Measurements from ENCODE around the gene MARK2.

MARK2 gene

DNA sequence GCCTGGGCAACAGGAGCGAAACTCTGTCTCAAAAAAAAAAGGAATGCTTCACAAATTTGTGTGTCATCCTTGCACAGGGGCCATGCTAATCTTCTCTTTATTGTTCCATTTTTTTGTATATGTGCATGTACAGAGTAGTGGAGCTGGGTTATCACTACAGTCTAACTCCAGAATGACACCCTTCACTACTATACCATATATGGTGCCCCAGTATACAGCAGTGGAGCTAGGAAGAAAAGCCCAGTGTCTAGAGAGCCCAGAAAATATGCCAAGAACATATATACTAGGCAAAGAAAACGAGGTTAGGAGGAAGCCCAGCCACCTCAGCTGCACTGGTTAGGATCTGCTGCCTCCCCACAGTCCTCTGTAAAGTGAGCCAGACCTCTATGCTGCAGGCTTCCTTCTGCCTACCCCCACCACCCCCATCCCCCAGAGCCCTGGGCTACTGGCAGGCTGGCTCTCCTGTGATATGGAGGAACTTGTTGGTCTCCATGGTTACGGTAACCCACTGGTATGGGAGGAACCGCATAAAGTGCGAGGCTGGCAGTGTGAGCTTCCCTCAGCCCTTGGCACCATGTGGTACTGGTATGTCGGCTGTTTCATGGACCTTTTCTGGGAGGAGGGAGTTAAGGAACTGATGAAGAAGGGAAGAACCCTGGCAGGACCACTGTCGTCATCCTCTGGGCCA lies 43.8 kb downstream of the MARK2 start:
- no peak for DNase-seq (ENCODE audit: low spot score)

GRCh38 chr11:63883791-63884190 lies 44.9 kb downstream of the MARK2 start:
- no peak for DNase-seq (ENCODE audit: low spot score)

DNA sequence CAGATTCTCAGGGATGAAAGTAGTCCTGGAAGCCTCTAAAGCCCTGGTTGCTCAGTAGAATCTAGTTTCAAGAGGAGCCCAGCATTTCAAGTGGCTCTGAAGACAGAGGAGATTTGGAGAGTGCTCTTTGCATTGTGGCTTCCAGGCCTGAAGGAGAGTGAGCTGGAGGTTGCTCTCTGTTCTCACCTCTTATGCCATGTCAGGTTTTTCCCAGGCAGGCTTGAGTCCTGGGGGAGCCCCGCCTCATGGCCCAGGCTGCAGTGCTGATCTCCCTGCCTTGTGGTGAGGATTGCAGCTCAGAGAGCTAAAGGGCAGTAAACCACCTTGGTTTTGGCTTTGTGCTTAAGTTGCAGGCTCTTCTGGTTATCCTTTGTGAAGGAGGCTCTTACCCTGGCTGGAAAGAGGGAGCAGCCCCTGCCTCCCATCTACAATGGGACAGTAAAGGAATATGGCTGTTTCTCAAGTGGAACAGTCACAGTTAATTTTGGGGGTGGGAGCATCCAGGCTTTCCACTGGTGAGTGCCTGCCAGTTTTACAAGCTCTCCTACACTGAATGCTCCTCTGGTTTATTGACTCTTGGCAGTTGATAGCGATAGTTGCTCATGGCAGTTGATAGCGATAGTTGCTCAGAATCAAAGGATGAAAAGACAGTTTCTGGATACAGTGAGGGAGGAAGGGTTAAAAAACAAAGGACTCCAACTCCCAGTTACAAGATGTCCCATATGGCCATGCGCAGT lies 45.5 kb downstream of the MARK2 start:
- DNase-seq (ENCODE audit: low spot score): no peak

GRCh38 chr11:63887386-63887999 lies 48.6 kb downstream of the MARK2 start:
- DNase-seq (ENCODE audit: low spot score): no peak

DNA sequence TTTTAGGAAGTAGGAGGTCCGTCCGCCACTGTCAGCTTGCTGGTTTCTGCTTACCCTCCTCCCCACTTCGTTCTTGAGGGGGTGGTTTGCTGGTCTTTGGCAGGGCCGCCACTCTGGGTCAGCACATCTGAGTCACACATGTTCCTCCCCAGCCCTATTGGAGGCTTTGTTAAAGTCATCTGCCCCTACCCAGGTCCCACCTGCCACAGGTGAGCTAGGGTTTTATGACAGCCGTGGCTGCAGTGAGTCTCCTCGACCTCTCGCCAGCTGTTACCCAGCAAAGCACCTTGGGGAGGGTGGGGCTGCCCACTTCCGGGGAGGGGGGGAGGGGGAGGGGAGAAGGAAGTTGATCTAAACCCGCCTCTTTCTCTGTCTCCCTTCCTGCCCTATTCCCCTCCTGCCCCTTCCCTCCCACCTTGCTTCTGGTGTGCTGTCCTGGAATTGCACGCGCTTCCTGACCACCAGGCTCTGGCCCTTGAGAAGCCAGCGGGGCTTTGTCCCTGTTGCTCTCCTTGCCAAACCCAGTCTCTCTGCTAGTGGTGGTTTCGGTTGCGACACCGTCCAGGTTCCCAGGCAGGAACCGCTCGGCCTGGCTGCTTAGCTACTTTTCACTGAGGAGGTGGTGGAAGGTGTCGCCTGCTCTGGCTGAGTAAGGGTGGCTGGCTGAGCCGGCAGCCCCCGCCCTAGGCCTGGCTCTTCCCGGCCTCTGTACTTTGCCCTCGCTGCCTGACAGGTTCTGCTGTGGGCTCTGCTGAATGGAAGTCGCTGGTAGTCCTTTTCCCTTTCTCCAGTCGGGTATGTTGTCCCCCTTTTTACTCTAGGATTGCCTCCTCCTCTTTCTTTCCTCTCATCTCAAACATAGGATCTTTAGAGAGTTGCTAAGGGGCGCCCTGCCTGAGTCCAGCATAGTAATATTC lies 49.5 kb downstream of the MARK2 start:
- DNase-seq (ENCODE audit: low spot score): peak; percentile 87

GRCh38 chr11:63889344-63889743 lies 50.4 kb downstream of the MARK2 start:
- DNase-seq (ENCODE audit: low spot score): peak; percentile 28

GRCh38 chr11:63890368-63890767 lies 51.5 kb downstream of the MARK2 start:
- DNase-seq (ENCODE audit: low spot score): no peak

- DNase-seq (ENCODE audit: low spot score): no peak
Measured at GRCh38 chr11:63892228-63892627, 53.3 kb downstream of the MARK2 start.

DNA sequence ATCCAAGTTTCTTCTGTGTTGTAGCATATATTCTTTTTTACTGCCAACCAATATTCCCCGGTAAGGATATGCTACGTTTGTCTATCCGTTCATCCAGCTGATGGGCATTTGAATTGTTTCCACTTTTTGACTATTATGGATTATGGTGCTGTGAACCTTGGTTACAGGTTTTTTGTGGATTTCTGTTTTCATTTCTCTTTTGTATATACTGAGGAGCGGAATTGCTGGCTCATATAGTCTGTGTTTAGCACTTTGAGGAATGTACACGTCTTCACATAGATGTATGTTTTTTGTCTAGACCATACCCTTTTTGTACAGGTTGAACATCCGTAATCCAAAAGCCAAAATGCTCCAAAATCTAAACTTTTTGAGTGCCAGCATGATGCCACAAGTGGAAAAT lies 54.4 kb downstream of the MARK2 start:
- DNase-seq (ENCODE audit: low spot score): no peak

- DNase-seq (ENCODE audit: low spot score): no peak
Measured at GRCh38 chr11:63896071-63896470, 57.2 kb downstream of the MARK2 start.

DNA sequence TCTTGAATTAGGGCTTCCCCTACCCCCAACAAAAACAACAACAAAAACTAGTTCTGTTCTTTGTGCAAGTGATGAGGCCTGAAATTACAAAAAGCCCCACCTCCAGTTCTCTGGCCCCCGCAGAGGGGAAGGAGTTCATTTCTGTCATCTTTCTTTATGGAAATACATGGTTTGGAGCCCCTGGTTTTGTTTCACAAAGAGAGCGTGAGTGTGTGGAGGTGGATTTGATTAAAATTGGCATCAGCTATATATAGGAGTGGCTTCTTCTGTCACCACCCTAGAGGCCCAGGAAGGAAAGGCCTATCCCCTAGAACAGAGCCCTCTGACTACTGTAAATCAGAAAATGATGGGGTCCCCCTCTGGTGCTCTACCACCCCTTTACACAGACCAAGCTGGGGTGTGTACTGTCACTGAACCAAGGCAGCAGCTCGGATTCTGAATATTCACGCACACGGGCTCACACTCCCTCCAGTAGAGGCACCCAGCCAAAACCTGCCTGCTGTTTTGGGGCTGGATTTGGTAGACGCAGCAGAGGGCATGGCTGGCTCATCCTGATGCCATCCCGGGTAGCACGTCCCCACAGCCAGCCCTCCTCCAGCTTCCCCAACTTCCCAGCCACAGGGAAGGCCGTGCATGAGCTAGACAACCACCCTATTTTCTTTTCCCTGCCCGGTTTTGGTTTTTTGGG lies 58.7 kb downstream of the MARK2 start:
- DNase-seq (ENCODE audit: low spot score): no peak

DNA sequence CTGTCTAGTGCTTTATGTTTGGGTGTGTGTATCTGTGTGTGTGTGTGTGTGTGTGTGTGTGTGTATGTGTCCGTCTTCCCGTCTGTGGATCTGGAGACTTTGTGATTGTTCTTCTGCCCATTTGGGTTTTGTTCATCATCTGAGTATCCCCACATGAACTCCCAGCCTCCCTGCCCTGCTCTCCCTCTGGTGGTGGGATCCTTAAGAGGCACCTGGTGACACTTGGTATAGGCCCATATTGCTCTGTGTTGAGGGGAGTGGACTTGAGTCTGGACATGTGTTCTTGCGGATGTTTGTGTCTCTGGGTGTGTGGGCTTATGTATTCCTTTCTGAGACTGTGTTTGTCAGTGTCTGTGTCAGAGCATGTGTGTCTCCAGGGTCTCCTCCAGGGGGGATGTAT lies 62.8 kb downstream of the MARK2 start:
- DNase-seq (ENCODE audit: low spot score): no peak

DNA sequence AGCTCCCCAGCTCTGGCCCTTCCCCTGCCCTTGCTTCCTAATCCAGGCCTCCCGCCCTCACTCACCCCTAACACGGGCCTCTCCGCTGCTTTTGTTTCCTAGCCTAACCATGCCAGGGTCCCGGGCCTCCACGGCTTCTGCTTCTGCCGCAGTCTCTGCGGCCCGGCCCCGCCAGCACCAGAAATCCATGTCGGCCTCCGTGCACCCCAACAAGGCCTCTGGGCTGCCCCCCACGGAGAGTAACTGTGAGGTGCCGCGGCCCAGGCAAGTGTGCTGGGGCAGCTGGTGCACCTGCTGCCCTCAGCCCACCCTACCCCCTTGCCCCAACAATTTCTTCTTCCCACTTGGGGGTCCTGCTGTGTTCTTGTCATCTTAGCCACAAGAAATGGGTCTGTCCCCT lies 65.0 kb downstream of the MARK2 start:
- DNase-seq (ENCODE audit: low spot score): no peak

GRCh38 chr11:63904743-63905142 lies 65.8 kb downstream of the MARK2 start:
- no peak for DNase-seq (ENCODE audit: low spot score)

- DNase-seq (ENCODE audit: low spot score): no peak
Measured at GRCh38 chr11:63905179-63905578, 66.3 kb downstream of the MARK2 start.

DNA sequence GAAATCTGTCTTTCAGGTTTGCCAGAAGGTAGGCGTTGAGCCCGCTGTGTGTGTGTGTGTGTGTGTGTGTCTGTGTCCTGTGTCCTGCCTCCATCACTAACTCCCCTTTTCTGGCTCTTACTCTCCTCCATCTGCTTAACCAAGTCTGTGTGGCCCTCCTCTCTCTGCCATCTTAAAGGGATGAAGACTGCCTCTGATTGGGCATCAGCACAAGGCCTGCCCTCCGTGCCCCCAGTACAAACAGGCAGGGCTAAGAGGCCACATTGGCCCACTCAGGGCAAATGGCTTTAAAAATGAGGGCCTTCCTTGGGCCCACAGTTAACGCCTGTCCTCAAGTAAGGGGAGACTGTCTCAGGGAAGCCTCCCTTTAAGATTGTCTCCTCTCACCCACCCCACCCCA lies 67.2 kb downstream of the MARK2 start:
- no peak for DNase-seq (ENCODE audit: low spot score)

- DNase-seq (ENCODE audit: low spot score): no peak
Measured at GRCh38 chr11:63906585-63906984, 67.7 kb downstream of the MARK2 start.

GRCh38 chr11:63907063-63907462 lies 68.2 kb downstream of the MARK2 start:
- DNase-seq (ENCODE audit: low spot score): no peak

DNA sequence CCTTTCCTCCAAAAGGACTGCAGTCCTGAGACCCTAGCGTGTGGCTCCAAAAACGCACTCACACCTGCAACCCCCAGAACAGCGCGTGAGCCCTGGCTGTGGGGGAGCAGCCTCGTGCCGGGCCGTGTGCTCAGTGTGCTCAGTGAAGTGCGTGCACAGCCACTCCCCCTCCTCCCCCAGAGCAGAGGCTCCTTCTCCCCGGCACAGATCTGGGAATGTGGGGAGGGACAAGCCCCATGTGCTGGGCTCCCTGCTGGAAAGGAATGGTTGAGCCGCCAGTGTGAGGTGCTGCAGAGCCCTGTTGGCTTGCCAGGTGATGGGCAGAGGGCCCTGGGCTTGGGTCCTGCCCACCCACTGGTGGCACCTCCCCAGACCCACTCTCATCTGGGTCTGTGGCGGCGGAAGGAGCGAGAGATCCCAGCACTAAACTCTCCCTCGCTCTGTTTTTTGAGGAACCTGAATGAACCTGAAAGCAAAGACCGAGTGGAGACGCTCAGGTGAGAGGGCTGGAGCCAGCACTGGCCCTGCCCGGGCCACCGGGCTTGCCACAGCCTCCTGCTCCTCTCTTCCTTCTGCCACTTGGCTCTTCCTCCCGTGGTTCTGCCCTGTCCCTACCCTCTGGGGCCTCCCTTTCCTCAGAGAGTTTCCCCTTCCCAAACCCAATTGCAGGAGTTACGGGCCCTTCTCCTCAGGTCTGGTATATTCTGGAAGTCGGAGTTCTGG lies 69.1 kb downstream of the MARK2 start:
- DNase-seq (ENCODE audit: low spot score): no peak

DNA sequence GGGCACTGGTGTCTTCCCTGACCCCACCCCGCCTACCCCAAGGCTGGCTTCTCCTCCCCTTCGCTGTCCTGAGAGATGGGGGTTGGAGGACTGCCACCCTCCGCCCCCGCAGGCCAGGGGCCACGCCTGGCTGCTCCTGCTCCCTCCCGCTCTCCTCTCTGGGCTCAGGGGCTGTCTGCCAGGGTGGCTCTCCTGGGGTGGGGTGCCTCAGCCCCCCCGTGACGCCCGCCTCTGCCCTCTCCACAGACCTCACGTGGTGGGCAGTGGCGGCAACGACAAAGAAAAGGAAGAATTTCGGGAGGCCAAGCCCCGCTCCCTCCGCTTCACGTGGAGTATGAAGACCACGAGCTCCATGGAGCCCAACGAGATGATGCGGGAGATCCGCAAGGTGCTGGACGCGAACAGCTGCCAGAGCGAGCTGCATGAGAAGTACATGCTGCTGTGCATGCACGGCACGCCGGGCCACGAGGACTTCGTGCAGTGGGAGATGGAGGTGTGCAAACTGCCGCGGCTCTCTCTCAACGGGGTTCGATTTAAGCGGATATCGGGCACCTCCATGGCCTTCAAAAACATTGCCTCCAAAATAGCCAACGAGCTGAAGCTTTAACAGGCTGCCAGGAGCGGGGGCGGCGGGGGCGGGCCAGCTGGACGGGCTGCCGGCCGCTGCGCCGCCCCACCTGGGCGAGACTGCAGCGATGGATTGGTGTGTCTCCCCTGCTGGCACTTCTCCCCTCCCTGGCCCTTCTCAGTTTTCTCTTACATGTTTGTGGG lies 69.9 kb downstream of the MARK2 start:
- DNase-seq (ENCODE audit: low spot score): no peak

All from kidney tubule cell (primary cell).